Neural cell (in vitro differentiated cells): ENCODE data around the gene SURF2. TPM values are rescaled to one million over a fixed set of nuclear protein-coding genes. Genes with fewer than 3 reads are reported as not detected.

ENCODE experiments used
- H2AFZ ChIP-seq: fragments of 200-600, 300-800 bp; sonication (generic), shearing (Covaris generic); 2 replicates; pipeline ENCODE4 v1.6.0; 2014; ENCODE audit warnings: low read depth, mild to moderate bottlenecking, antibody characterized with exemption, low read length, moderate library complexity
- H3F3A ChIP-seq: fragments of 200-600 bp; shearing (Covaris generic); 2 replicates; pipeline ENCODE4 v1.6.1; 2016; ENCODE audit warnings: mild to moderate bottlenecking, moderate library complexity, mixed read lengths, antibody characterized with exemption, low read length; ENCODE audit not compliant: insufficient read depth, poor library complexity, severe bottlenecking
- H3K27ac ChIP-seq: fragments of 200-600, 300-800 bp; sonication (generic), shearing (Covaris generic); 2 replicates; pipeline ENCODE4 v1.5.1; 2014; ENCODE audit warnings: mild to moderate bottlenecking, low read length, moderate library complexity
- H3K27me3 ChIP-seq: fragments of 300-800, 200-600 bp; sonication (generic), shearing (Covaris generic); 2 replicates; pipeline ENCODE4 v1.6.0; 2014; ENCODE audit warnings: mild to moderate bottlenecking, low read depth, low read length, moderate library complexity; ENCODE audit not compliant: insufficient read depth
- H3K36me3 ChIP-seq: fragments of 300-800, 200-600 bp; sonication (generic), shearing (Covaris generic); 2 replicates; pipeline ENCODE4 v1.5.1; 2014; ENCODE audit warnings: mild to moderate bottlenecking, antibody characterized with exemption, low read length, moderate library complexity; ENCODE audit not compliant: insufficient read depth
- H3K4me2 ChIP-seq: fragments of 300-800, 200-600 bp; sonication (generic), shearing (Covaris generic); 2 replicates; pipeline ENCODE4 v1.6.0; 2014; ENCODE audit warnings: mild to moderate bottlenecking, low read length
- H3K4me3 ChIP-seq: fragments of 300-800, 200-600 bp; sonication (generic), shearing (Covaris generic); 2 replicates; pipeline ENCODE4 v1.5.1; 2014; ENCODE audit warnings: mild to moderate bottlenecking, low read length, moderate library complexity
- H3K79me2 ChIP-seq: fragments of 200-600 bp; shearing (Covaris generic); replicated peaks from 2 replicates; pipeline ENCODE4 v1.6.0; 2014; ENCODE audit warnings: mild to moderate bottlenecking, low read length, moderate library complexity; ENCODE audit not compliant: insufficient read depth
- H3K9ac ChIP-seq: fragments of 300-800, 200-600 bp; sonication (generic), shearing (Covaris generic); 2 replicates; pipeline ENCODE4 v1.6.1; 2016; ENCODE audit warnings: mild to moderate bottlenecking, low read length, mixed read lengths
- H3K9me2 ChIP-seq: fragments of 200-600 bp; shearing (Covaris generic); 2 replicates; pipeline ENCODE4 v1.6.1; 2016; ENCODE audit warnings: mild to moderate bottlenecking, low read length, mixed read lengths; ENCODE audit not compliant: insufficient read depth
- H3K9me3 ChIP-seq: fragments of 200-600, 300-800 bp; sonication (generic), shearing (Covaris generic); 2 replicates; pipeline ENCODE4 v1.6.1; 2016; ENCODE audit warnings: mild to moderate bottlenecking, mixed run types, low read length, moderate library complexity, mixed read lengths
- H4K20me1 ChIP-seq: fragments of 200-600 bp; shearing (Covaris generic); 2 replicates; pipeline ENCODE4 v1.6.1; 2016; ENCODE audit warnings: mild to moderate bottlenecking, mixed run types; ENCODE audit not compliant: insufficient read depth
- CTCF ChIP-seq: fragments of 450-650 bp; IDR thresholded peaks from 2 replicates; pipeline ENCODE4 v1.5.1; 2014; ENCODE audit warnings: antibody characterized with exemption, mild to moderate bottlenecking, moderate library complexity; ENCODE audit not compliant: poor library complexity, severe bottlenecking
- EP300 ChIP-seq: fragments of 450-650 bp; conservative IDR thresholded peaks from 2 replicates; pipeline ENCODE4 v1.6.1; 2014; ENCODE audit warnings: antibody characterized with exemption, mild to moderate bottlenecking, moderate library complexity; ENCODE audit not compliant: poor library complexity, severe bottlenecking
- EZH2 ChIP-seq: fragments of 200-600, 300-800 bp; shearing (Covaris generic), sonication (generic); IDR thresholded peaks from 2 replicates; pipeline ENCODE4 v1.6.1; 2014; ENCODE audit warnings: antibody characterized with exemption, low read length, borderline replicate concordance, mild to moderate bottlenecking; ENCODE audit not compliant: insufficient read depth, poor library complexity, severe bottlenecking
- MXI1 ChIP-seq: fragments of 450-650 bp; conservative IDR thresholded peaks from 2 replicates; pipeline ENCODE4 v1.6.1; 2014; ENCODE audit warnings: antibody characterized with exemption, mild to moderate bottlenecking; ENCODE audit not compliant: poor library complexity, severe bottlenecking
- POLR2AphosphoS5 ChIP-seq: IDR thresholded peaks from 2 replicates; pipeline ENCODE4 v1.6.1; 2012
- RAD21 ChIP-seq: fragments of 450-650 bp; conservative IDR thresholded peaks from 2 replicates; pipeline ENCODE4 v1.6.1; 2014; ENCODE audit warnings: antibody characterized with exemption, mild to moderate bottlenecking, moderate library complexity
- SMC3 ChIP-seq: fragments of 450-650 bp; conservative IDR thresholded peaks from 2 replicates; pipeline ENCODE4 v1.6.1; 2014; ENCODE audit warnings: antibody characterized with exemption, mild to moderate bottlenecking, moderate library complexity; ENCODE audit not compliant: poor library complexity
- TAF1 ChIP-seq: IDR thresholded peaks from 2 replicates; pipeline ENCODE4 v1.6.1; 2012; ENCODE audit warnings: low read depth
- polyA plus RNA-seq: library from polyadenylated mRNA; depleted of rRNA; stranded (reverse); fragments of >200 nt; gene quantifications from 2 replicates; pipeline ENCODE4 v1.2.3, GENCODE V29; 2014
- TF ChIP-seq, protein P1 (sequence below): IDR thresholded peaks from 2 replicates; pipeline ENCODE4 v1.6.1; 2012; ENCODE audit warnings: borderline replicate concordance

The SURF2 gene
- polyA plus RNA-seq, 1 donor from 2014 or later, result 36.4 TPM

GRCh38 chr9:133355881-133356357 lies 431 bp upstream of the SURF2 start:
- Histone ChIP-seq H4K20me1 (no peaks in the 10 kb centered on the region), H3K79me2 (peaks cover 16% of the 10 kb centered on the region), H3F3A (no peaks in the 10 kb centered on the region), H3K9me3 (no peaks in the 10 kb centered on the region), H3K4me3 (peak overlapping the region; percentile 95), H3K27ac (peak overlapping the region; percentile 53), H3K9me2 (no peaks in the 10 kb centered on the region), H3K36me3 (peaks cover 6% of the 10 kb centered on the region), H2AFZ (no peak overlapping the region), H3K9ac (peak overlapping the region; percentile 80), H3K4me2 (peak overlapping the region; percentile 84), H3K27me3 (no peaks in the 10 kb centered on the region)
- TF ChIP-seq EP300, result no peak
- no peak for TF ChIP-seq MXI1
- no peak for TF ChIP-seq CTCF
- no peak for TF ChIP-seq POLR2AphosphoS5
- no peak for TF ChIP-seq TAF1
- no peak for TF ChIP-seq RAD21
- TF ChIP-seq SMC3, result no peak
- no peak for TF ChIP-seq EZH2
- TF ChIP-seq, protein P1, sequence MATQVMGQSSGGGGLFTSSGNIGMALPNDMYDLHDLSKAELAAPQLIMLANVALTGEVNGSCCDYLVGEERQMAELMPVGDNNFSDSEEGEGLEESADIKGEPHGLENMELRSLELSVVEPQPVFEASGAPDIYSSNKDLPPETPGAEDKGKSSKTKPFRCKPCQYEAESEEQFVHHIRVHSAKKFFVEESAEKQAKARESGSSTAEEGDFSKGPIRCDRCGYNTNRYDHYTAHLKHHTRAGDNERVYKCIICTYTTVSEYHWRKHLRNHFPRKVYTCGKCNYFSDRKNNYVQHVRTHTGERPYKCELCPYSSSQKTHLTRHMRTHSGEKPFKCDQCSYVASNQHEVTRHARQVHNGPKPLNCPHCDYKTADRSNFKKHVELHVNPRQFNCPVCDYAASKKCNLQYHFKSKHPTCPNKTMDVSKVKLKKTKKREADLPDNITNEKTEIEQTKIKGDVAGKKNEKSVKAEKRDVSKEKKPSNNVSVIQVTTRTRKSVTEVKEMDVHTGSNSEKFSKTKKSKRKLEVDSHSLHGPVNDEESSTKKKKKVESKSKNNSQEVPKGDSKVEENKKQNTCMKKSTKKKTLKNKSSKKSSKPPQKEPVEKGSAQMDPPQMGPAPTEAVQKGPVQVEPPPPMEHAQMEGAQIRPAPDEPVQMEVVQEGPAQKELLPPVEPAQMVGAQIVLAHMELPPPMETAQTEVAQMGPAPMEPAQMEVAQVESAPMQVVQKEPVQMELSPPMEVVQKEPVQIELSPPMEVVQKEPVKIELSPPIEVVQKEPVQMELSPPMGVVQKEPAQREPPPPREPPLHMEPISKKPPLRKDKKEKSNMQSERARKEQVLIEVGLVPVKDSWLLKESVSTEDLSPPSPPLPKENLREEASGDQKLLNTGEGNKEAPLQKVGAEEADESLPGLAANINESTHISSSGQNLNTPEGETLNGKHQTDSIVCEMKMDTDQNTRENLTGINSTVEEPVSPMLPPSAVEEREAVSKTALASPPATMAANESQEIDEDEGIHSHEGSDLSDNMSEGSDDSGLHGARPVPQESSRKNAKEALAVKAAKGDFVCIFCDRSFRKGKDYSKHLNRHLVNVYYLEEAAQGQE, result no peak

DNA sequence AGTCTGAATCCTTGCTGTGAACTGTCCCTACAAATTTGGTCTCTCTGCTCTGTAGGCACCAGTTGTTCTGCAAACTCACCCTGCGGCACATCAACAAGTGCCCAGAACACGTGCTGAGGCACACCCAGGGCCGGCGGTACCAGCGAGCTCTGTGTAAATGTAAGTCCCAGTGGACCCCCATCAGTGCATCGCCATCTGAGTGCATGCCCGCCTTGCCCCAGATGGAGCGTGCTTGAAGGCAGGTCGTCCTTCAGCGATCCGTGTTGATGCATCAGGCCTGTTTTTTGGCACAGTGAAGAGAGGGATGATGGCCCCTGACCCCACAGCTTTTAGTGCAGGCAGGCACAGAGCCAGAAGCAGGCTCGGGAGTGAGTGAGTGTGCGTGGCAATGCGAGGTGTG lies 1.3 kb downstream of the SURF2 start:
- Histone ChIP-seq H3K36me3 (no peaks in the 10 kb centered on the region), H4K20me1 (no peaks in the 10 kb centered on the region), H3K9ac (peak overlapping the region; percentile 80), H3K79me2 (peaks cover 16% of the 10 kb centered on the region), H3K27me3 (no peaks in the 10 kb centered on the region), H3F3A (no peaks in the 10 kb centered on the region), H2AFZ (no peak overlapping the region), H3K27ac (no peak overlapping the region), H3K9me3 (no peaks in the 10 kb centered on the region), H3K4me2 (peak overlapping the region; percentile 80), H3K9me2 (no peaks in the 10 kb centered on the region), H3K4me3 (peak overlapping the region; percentile 95)
- no peak for TF ChIP-seq EP300
- TF ChIP-seq CTCF, result no peak
